Measurements from ENCODE around the gene THAP12.
"Not testable (repeated sequence)": the region's sequence is repeated elsewhere in the genome, so short reads cannot be mapped to it uniquely, and the experiment has no call there.

Gene THAP12

GRCh38 chr11:76325185-76325584 lies 55.7 kb downstream of the THAP12 start:
- FAIRE-seq = no peak

DNA sequence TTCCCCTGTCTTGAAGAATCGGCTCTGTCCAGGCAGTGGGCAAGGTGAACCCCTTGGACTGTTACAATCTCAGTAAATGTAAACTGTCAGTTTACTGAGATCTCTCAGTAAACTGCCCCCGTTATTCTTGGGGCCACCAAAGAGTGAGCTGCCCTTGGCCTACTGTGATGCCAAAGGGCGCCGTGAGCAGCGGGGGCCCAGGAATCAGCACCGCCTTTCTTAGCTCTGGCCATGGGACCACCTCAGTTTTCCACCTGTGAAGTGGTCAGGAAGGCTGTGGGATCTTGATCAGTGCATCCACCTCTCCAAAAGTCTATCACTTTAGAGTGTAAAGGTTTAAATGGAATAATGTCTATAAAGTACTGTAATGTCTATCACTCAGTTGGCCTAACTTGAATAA lies 57.1 kb downstream of the THAP12 start:
- no peak for FAIRE-seq

GRCh38 chr11:76323375-76323774 lies 57.6 kb downstream of the THAP12 start:
- FAIRE-seq = not testable (repeated sequence)

- FAIRE-seq = no peak
These were observed 58.0 kb downstream of the THAP12 start for GRCh38 chr11:76322942-76323341.

- FAIRE-seq = no peak
These were observed 58.4 kb downstream of the THAP12 start for GRCh38 chr11:76322540-76322939.

- no peak for FAIRE-seq
These were observed 59.0 kb downstream of the THAP12 start for GRCh38 chr11:76321820-76322524.

DNA sequence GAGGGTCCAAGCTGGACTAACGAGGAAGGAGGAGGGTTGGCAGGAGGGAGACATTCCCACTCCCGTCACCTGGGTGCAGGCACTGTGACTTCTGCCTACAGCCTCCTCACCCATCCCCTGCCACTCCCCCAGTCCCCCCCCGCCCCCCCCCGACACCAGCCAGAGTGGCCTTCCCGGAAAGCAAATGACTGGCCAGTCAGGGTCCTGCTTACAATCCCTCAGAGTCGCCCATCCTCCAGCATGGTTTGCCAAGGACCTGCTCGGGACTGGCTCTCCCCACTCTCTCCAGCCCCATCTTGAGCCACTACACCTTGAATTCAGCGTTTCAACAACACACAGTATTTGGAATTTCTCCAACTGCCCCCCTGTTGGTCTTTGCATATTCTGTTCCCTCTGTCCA lies 59.6 kb downstream of the THAP12 start:
- no peak for FAIRE-seq

GRCh38 chr11:76320929-76321328 lies 60.0 kb downstream of the THAP12 start:
- FAIRE-seq = no peak

GRCh38 chr11:76319798-76320197 lies 61.1 kb downstream of the THAP12 start:
- FAIRE-seq = not testable (repeated sequence)

DNA sequence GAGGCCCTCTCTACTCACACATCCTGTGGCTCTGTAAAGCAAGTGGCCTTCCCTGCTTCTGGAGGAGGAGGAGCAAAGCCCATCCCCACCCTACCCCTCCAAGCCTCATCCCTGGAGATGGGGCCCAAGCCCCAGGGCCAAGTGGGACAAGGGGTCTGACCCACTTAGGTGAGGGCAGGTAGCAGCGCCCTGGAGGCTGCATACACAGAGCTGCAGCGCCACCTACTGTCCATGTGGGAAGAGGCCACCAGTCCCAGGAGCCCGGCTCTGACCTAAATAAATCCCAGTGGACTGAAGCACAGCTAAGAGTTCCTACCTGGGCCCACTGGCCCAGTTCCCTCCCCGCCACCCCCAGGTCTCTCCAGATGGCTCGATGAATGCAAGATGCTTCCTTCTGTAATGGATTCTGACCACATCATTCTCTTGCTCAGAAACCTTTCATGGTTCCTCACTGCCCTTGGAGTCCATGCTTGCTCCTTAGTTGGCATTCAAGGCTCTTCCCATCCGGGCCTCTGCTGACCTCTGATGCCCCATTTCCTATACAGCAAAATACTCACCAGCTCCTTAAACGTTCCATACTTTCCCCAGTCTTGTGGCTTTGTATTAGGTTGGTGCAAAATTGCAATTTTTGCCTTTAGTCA lies 62.1 kb downstream of the THAP12 start:
- no peak for FAIRE-seq

DNA sequence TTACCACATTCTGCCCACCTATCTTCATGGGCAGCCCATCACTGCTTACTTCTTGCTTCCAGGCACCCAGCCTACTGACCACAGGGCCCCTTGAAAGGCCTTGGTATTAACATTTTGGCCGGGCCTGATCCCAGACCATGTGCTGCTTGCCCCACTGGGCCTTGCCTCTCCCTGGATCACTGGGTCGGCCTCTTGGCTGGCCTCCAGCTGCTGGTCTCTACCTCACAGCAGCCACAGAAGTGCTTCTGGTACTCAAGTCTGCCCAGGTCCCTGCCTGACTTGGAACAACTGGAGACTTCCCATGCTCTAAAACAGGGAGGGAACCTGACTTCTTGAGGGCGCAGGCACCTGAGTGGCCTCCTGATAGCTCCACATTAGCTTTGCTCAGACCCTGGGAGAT lies 63.6 kb downstream of the THAP12 start:
- FAIRE-seq = no peak

DNA sequence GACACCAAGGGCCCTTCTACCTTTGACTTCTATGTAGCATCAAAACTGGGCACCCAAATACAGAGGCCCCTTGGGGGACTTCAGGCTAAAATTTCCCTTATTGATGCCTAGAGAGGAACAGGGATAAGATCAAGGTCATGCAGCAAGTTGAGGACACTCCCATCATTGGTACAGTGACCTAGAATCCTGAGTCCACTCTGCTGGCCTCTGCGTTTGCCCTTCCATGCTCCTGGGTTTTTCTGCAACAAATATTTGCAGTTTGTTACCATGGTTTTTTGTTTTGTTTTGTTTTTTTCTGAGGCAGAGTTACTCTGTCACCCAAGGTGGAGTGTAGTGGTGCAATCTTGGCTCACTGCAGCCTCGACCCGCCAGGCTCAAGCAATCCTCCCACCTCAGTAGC lies 64.2 kb downstream of the THAP12 start:
- FAIRE-seq = no peak

GRCh38 chr11:76315182-76315853 lies 65.6 kb downstream of the THAP12 start:
- FAIRE-seq = no peak

DNA sequence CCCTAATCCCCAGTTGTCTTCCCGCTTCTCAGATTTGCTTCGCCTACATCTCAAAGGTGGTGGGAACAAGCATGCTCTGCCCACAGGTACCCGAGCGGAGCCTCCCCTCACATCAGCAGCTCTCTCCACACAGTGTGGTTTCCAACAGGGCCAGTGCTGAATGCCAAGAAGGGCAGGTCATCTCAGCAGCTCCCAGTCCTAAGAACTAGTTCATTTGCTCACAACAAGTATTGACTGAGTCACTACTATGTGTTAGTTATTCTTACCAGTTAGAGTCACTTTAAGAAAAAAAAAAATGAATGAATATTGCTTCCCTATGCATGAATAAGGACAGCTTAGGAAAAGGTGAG lies 66.2 kb downstream of the THAP12 start:
- no peak for FAIRE-seq

DNA sequence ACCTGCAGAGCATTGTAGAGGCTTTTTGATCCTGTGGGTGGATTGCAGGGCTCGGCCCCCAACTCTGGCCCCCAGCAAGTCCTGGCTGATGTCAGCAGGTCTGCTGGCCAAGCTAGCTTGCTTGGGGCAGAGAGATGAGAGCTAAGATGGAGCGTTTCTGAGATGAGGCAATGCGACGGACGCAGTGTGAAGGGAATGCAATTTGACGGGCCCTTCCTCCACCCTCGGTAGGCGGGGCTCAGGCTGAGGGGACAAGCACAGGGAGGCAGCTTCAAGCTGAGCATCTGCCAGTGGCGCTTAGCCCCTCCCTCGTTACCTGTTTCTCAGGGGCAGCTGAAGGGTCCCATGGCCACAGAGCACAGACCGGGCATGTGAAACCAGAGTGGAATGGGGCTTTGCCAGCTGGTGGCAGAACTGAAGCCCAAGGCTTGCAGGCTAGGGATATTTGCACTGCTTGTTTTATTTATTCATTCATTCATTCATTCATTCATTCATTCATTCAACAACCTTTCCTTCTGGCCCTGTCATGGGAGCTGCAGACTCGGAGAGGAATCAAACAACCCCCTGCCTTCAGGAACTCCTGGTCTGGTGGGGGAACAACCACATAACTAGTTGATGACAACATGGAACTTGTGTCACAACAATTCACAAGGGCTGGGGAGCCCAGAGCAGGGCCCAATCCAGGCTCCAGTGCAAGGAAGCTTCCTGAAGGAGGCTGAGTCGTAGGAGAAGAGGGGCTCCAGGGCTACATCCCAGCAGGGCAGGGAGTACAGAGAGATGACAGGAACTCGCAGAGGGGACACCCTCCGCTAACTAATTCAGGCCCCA lies 66.8 kb downstream of the THAP12 start:
- no peak for FAIRE-seq

GRCh38 chr11:76313271-76313670 lies 67.7 kb downstream of the THAP12 start:
- FAIRE-seq = no peak

DNA sequence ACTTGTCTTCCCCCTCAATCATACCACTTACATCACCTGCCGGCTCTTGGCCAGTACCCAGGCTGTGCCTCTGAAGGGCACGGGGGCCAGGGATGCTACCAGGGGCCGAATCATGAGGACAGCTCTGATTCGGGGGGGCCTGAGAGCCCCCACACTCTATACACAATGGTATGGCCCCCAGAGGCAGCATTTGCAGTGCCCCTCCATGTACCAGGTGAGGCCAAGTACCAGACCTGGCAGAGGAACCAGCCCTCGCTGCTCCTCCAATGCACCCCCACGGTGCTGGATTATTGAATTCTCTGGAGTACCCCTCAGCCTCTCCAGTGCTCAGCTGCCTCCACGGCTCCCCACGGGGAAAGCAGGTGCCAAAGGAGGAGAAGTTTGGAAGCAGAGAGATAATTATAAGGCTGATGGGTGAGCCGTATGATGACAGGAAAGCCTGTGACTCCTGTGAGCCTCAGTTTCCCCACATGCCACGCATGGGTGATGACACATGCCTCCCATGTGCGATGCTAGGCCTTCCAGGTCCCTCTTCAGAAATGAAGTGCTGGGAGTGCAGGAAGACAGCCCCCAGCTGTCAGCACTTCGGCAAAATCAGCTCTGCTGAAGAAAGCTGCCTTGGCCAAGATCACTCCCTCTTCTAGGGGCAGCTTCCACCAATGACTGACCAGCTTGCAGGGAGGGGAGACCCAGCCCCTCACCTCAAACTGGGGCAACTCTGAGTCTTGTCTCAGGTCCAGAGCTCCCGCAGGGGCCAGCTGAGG lies 69.9 kb downstream of the THAP12 start:
- no peak for FAIRE-seq

GRCh38 chr11:76307978-76308747 lies 72.8 kb downstream of the THAP12 start:
- FAIRE-seq = no peak

GRCh38 chr11:76307396-76307795 lies 73.5 kb downstream of the THAP12 start:
- FAIRE-seq = no peak

DNA sequence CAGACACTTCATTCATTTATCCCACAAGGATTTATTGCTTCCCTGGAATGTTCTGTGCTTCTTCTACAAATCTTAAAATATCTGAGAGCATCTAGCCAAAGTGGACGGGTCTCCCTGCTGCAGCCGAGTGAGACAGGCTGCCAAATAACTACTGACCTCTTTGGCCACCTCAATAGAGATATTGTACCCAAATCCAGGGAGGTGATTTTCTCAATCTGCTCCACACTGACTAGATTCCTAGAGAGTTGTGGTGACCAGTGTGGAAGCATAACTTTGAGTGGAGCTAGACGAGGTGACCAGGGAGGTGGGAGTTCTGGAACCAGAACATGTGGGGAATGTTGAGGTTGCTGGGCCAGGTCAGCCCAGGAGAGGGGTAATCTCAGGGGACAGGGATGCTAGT lies 77.5 kb downstream of the THAP12 start:
- no peak for FAIRE-seq

GRCh38 chr11:76302996-76303395 lies 77.9 kb downstream of the THAP12 start:
- no peak for FAIRE-seq

All from islet of Langerhans (tissue), 1 donor.